GM18907 (cell line): ENCODE data around the gene CPXM2.

Source experiments
- ATAC-seq: cut with Tn5 transposase; IDR thresholded peaks from one replicate; pipeline ENCODE4 v1.9.1; 2021; ENCODE audit warnings: mild to moderate bottlenecking, moderate library complexity; ENCODE audit not compliant: unreplicated experiment

CPXM2 gene

DNA sequence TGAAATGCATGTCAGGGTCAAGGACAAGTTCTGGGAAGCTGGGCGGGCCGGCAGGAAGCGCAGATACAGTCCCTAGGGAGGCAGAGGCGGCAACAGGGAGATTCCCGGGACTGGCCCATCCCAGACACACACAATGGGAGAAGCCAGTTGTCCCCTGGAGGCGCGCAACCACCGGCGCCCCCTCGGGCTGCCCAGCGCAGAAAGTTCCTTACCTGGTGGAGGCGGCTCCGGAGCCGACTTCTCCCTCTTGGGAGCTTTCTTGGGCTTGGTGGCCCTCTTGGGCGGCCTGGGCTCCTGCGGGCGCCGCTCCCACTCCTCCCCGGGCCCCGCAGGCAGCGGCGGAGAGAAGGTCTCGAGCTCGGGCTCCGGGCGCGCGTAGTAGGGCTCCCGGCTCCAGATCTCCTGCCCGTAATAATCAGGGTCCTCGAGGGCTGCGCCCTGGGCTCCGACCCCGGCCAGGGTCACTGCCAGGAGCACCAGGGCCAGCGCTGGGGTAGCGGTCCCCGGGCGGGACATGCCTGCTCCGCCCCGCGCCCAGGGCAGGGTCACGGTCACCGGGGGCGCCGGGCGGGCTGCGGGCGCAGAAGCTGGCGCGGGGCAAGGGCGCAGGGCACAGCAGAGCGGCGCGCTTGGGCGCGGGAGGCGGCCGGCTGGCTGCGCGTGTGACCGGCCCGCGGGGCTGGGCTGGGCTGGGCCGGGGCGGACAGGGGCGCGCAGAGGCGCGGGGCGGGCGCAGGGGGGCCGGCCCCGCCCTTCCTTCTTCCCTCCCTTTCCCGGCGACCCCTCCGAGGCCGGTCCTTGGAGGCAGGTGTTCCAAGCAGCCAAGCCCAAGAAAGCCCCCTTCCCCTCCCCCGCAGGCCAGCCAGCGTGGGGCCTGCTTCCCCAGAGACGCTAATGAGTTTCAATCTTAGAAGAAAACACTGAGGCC is at the start of gene CPXM2:
CPXM2 (minus strand) TSS at position 664 of the 928 bp plus-strand sequence; CDS start at position 516, 148 bp downstream.
- no peak for ATAC-seq

GRCh38 chr10:123939591-123939990 is 48.0 kb upstream of the CPXM2 start:
- no peak for ATAC-seq

DNA sequence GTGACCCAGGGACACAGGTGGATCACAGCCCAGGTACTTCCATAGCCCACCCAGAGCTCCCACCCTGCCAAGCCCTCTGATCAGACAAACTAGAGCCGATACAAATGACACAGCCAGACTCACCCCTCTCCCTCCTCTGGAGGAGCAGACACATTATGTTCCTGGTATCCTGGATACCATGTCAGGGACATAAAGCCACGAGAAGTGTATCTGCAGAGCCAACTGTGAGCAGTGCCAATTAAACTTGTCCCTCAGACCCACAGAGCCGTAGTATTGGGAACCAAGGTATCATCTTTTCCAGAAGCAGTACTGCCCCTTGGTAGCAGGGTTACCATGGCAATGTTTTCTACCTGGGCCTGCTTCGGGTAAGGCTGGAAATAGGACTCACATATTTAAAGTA is 47.3 kb upstream of the CPXM2 start:
- ATAC-seq: no peak

DNA sequence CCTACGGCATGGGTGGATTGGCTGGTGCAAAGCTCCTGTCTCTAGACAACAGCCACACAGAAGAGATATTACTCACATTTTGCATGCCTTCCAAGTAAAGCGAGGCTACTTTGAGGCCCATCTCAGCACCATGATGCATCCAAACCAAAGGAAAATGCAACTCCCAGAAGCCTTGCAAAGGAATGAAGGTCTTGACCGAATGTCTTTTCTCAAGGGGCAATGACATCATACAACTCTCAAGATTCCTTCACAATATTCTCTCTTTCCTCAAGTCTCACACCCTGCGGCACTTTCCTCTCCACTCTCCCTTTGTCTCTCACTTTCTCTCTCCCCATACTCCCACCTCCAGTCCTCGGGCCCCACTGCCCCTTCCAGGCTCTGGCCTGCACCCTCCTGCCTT is 44.8 kb upstream of the CPXM2 start:
- no peak for ATAC-seq

DNA sequence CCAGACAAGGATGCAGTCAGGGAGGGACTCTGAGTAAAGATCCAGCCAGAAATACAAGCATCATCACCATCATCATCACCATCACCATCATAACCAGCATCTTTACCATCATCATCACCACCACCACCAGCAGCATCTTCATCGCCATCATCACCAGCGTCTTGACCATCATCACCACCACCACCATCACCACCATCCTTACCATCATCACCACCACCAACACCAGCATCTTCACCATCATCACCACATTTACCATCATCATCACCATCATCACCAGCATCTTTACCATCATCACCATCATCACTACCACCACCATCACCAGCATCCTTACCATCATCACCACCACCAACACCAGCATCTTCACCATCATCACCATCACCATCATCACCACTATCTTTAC is 44.1 kb upstream of the CPXM2 start:
- ATAC-seq: no peak

GRCh38 chr10:123934846-123935245 is 43.2 kb upstream of the CPXM2 start:
- ATAC-seq: no peak

- no peak for ATAC-seq
These were observed 38.9 kb upstream of the CPXM2 start for GRCh38 chr10:123930340-123931001.

DNA sequence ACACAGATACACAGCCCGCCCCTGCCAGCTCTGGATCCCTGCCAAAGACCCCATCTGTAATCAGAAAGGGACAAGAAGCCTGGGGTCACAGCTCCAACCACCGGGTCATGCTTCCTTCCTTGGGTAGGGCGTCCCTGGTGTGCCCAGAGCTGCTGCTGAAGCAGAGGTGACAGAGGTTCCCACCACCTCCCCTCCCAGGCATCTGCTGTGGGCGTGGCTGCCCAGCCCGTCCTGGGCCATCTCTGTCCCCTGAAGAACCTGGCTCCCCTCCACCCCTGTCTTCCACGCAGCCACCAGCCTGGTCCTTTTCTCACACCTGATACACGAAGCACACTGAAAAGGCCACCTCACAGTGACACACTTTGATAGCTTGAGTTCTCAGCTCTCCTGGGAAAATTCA is 38.2 kb upstream of the CPXM2 start:
- no peak for ATAC-seq

GRCh38 chr10:123928427-123928826 is 36.8 kb upstream of the CPXM2 start:
- no peak for ATAC-seq

- ATAC-seq: peak; percentile 65
These were observed 35.0 kb upstream of the CPXM2 start for GRCh38 chr10:123926401-123927264.

DNA sequence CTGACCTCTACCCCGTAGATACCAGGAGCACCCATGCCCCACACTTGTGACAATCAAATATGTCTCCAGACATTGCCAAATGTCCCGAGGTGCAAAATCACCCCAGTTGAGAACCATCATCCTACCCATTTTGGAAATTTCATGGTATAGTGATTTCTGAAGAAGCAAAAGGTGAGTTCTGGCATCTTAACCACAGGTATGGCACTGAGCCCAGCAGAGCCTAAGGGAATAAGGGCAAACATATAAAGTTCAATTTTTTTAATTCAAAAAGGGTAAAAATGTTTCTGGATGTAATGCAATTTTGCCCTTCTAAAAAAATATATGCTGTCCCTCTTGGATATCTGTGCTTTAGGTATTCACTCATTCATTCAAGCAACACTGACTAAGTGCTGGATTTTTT is 30.5 kb upstream of the CPXM2 start:
- no peak for ATAC-seq

DNA sequence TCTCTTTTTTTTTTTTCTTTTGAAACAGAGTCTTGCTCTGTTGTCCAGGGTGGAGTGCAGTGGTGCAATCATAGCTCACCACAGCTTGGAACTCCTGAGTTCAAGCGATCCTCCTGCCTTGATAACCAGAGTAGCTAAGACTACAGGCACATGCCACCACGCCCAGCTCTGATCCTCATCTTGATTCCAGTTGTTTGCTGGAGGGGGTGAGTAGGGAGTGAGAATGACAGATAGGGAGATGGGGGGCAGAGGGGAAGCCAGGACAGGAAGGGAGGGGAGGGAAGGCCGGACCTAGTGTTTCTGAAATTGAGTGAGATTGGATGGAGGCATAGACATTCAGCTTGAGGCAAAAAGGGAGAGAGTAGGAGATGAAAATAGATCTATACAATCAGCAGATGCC is 25.2 kb upstream of the CPXM2 start:
- ATAC-seq: no peak

DNA sequence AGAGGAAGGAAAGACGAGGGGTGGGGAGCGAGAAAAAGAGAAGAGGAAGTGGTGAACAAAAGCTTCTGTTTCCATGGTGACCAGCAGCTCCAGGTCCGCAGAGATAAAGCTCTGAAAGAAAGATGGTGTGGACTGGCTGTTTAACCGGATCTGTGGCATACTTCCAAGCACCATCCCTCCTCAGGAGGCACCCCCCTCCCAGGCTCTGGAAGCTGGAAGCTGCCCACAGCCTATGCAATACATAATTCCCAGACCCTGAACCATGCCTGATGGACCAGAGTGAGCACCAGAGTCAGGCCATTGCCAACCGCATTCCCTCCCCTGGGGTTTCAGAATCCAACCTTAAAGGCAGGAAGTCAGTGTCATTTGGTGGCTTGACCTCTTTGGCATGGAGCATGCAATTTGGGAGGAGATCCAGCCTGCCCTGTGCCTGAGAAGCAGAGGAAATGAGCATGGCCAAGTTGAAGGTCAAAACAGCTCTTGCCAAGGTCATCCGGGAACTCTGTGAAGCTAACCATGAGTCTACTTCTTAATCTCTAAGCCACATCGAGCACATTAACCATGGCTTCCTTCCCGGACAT is 22.2 kb upstream of the CPXM2 start:
- ATAC-seq: no peak

DNA sequence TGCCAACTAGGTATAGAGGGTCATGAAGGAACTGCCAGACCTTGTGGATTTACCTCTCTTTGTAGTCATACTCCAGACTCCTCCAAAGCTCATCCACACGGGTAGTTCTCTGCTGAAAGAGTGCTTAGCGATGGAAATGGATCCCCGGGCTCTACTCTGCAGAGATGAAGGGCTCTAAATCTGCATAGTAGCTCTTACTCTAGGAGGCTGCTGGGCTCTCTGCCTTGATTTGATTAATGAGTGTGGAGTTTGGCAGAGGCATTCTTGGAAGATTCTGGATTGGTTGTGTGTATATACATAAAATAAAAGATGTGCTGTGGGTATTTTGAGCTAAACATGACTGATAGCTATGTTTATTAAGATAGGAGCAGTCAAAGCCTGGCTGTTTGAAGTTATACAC is 21.3 kb upstream of the CPXM2 start:
- no peak for ATAC-seq

- no peak for ATAC-seq
These were observed 20.9 kb upstream of the CPXM2 start for GRCh38 chr10:123912466-123912865.

DNA sequence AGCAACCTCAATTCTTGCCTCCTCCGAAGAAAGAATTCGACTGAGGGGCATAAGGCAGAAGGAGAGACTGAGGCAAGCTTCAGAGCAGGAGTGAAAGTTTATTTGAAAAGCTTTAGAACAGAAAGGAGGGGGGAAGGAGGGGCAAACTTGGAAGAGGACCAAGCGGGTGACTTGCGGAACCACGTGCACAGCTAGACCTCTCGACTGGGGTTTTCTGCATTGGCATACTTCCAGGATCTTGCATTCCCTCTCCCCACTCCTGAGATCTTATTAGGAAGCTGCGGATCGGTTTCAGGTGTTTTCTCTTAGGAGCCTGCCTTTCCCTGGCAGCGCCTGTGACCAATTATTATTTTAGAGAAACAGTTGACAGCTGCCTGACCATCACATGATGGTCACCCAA is 20.3 kb upstream of the CPXM2 start:
- no peak for ATAC-seq

GRCh38 chr10:123909866-123910265 is 18.3 kb upstream of the CPXM2 start:
- no peak for ATAC-seq

- no peak for ATAC-seq
These were observed 17.8 kb upstream of the CPXM2 start for GRCh38 chr10:123909426-123909825.

DNA sequence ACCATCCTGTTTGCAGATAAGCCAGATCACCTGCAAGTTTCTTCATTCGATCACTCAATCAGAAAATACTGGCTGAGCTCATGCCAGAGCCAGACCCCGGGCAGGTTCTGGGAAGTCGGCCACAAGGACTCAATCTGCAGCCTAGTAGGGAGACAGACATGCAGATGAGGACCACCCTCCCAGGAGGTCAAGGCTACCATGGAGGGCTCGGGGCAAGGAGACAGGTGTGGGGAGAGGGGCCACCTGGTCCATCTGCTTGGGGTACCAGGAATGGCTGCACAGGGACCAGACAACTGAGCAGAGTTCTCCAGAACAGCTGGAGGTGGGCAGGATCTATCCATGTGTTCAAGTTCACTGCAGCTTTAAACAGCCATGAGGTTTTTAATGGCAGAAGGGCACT is 16.8 kb upstream of the CPXM2 start:
- no peak for ATAC-seq

DNA sequence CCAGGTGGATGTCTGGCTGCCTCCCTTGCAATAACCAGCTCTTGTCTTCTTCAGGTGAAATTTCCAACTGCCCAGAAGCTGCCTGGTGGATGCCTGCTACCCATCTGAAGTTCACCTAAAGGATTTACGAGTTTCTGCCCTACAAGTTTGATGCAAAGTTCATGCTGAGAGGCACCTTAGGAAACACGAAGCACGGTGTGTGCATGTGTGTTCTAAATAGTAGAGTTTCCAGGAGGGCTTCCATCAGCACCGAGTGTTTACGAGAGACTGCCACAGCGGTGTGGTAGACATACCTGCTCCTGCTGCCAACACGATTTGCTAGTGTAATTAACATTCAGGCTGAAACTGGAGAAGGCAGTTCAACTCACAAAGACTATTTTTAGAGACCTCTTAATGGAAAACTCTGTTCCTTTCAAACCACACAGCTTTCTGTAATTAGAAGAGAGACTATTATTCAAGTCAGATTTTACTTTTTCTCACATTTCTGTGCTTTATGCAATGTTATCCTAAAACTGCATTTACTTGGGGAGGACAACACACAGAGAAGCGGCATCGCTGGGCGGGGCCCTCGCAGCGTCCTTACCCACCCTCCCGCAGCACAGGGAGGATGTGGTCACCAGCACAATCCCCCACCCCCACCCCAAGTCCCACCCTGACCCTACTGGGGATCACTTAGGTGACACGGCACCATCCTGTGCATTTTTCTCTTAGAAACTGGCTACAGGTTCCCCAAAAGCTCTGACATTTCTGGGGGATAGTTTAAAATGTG is 15.5 kb upstream of the CPXM2 start:
- ATAC-seq: no peak
